HG03045 (cell line): ENCODE results near the gene DPP4.
"Not testable (repeated sequence)": the region's sequence is repeated elsewhere in the genome, so short reads cannot be mapped to it uniquely, and the experiment has no call there.

Experiments
- ATAC-seq: cut with Tn5 transposase; IDR thresholded peaks from one replicate; pipeline ENCODE4 v1.9.1; 2021; ENCODE audit warnings: mild to moderate bottlenecking, moderate library complexity; ENCODE audit not compliant: unreplicated experiment

DPP4 gene

DNA sequence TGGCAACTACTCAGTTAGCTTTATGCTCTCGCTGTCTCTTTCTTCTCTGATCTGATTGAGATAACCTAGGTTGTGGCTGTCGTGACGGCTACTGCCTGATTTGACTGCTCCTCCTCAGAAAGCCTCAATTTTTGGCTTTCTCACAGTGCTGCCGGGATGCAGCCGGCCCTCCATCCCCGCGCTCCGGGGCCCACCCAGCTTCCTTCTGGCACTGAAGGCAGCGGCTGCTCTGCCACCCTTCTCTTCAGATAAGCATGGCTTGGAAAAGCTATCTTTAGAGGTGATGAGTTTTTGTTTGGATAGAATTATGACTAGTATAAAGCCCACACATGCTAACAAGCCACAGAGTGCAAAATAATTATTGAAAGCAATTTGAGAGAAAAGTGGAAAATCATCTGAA lies 102.5 kb downstream of the DPP4 start:
- ATAC-seq = no peak

DNA sequence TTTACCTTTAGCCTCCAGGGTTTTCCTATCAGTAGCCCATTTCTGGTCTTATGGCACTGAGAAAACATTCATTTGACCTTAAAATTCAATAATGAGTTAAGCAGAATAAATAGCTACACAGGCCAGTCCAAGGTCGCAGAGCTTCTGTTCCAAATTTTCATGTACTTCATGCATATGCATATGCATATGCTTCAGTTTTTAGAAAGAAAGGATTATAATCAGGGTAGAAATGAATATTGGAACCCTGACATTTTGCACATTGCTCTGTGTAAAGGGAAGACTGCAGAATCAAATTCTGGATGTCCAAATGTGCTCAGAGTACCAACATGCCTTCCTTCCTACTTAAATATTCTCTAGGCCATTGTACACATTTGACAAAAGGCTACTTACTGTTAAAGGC lies 104.9 kb downstream of the DPP4 start:
- no peak for ATAC-seq

DNA sequence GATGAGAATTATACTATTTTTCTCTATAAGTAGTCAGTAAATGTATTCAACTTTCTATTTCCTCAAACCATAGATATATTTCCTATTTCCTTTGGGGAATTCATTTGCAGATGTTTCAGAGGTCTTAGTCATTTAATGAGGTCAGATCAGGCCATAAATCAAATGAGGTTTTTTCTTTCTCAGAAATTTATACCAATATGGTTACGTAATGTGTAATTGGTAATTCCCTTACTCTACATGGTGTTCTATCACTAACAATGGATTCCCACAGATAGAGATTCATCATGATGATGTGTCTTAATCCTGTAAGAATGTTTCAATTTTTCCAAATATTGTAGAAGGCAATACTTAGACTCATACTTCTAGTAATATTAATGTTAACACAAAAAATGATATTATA lies 108.0 kb downstream of the DPP4 start:
- no peak for ATAC-seq

DNA sequence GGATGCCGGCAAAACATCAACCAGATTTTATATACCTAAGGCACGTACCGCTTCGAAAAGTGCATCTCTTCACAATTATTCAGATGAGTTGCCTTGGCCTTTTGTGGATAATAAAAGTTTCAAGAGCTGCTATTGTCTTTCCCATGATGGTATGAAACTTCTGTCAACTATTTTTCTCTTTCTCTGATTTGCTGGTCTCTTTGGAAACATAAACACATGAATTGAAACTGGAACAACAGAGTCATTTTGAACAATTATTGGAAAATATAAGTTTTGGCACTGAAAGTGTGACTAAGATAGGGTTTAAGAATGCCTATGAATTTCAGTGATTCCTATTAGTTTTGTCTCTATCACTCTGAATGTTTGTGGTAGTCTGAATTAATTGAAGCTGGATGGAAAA lies 109.9 kb downstream of the DPP4 start:
- no peak for ATAC-seq

DNA sequence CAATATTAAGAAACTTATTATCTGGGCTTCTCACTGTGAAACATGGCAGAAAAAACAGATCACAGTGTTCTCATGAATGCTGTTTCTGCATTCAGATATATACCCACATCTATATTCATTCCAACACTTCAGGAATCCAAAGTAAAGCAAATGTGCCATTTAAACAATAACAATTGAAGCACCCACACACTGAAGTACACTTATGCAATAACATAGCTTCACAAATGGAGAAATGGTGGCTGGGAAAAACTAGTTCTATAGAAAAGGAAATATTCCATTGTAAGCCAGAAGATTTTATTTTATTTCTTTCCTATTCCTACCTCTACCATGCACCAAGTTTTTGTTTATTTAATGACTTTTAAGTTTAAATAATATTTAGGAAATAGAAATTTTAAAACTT lies 111.9 kb downstream of the DPP4 start:
- no peak for ATAC-seq

DNA sequence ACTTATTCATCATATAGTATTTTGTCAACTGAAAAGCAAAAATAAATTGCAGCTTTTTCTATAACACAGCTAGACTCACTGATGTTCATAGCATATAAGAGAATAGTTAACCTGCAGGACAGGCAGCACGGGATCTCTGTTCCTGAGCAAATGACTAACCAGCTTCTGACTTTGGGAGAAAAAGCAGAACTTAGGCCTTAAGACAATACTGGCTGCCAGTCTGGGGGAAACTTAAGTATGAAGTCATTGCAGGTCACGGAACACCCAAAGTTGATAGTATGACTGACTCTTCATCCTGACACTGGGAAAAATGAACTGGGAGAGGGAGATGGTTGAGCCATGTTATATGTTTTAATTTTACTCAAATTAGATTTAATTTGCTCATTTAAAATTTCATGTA lies 113.0 kb downstream of the DPP4 start:
- no peak for ATAC-seq

DNA sequence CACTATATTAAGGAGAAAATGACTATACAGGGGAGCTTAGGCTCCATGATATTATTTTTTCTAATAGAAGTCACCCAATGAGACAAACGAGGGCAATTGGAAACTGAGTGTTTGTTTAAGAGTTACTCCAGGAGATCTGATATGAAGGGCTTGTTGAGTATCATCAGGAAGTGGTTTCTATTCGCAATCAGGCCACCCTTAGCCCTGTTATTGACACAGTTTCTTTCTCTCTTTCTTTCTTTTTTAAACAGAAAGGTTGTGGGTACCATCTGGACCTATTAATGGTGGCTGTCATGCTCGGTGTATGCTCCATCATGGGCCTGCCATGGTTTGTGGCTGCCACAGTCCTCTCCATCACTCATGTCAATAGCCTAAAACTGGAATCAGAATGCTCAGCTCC lies 117.3 kb downstream of the DPP4 start:
- no peak for ATAC-seq

DNA sequence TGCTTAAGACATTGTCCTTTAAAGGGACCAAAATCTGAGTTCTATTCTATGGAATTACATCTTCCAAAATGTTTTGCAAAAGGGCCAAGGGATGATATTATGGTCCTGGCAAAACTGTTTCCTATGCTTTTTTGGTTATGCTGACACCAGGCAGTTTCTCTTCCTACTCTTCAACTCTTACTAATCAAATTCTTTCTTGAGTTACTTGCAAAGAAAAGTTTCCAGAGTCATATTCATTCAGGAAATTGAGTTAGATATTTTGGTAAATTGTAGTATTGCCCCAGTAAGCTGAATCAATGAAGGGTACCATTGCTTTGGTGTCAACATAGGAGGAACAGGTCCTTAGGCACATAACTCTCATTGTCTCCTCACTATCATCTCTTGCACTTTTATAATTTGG lies 118.8 kb downstream of the DPP4 start:
- ATAC-seq = no peak

DNA sequence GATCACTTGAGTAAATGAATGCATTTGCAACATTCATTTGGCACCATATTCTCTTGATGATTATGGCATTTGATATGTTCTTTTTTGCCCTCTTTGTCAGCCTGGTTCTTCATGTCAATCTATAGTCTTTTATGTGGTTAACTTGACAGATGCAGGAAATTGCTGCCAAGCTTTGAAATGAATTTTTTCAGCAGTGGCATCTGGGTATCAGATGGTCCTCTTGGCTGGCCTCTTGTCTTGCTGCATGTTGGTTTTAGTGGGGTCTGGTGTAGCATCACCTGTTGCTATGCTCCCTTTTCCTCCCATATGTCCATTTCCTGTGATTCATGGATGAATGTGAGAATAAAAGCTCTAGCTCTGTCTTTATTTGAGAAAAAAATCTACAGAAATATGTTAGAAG lies 119.9 kb downstream of the DPP4 start:
- ATAC-seq = no peak

DNA sequence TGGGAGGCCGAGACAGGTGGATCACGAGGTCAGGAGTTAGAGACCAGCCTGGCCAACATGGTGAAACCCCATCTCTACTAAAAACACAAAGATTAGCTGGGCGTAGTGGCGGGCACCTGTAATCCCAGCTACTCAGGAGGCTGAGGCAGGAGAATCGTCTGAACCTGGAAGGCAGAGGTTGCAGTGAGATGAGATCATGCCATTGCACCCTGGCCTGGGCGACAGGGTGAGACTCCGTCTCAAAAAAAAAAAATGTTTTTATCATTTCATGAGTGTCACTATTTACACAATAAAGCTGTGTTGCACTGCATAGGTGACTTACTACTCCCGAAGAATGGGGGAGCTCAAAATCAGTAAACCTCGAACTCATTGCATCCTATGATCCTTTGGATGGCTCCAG lies 120.6 kb downstream of the DPP4 start:
- not testable (repeated sequence) for ATAC-seq

DNA sequence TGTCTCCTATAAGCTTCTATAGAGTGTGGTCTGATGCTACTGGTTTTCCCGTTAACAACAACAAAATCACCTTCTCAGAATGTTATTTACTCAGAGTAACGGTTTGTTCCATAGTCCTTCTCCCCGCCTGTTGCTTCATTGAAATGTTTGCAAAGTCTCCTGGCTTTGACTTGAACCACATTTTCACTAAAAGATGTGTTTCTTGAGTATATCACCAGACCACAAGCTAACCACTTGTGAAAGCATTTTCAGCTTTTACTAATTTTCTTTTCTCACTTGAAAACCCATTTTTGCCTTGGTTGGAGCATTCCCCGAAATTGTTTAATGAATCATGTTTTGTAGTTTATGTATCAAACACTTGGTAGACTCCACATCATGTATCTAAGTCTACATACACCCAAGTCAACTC lies 121.2 kb downstream of the DPP4 start:
- ATAC-seq = no peak

DNA sequence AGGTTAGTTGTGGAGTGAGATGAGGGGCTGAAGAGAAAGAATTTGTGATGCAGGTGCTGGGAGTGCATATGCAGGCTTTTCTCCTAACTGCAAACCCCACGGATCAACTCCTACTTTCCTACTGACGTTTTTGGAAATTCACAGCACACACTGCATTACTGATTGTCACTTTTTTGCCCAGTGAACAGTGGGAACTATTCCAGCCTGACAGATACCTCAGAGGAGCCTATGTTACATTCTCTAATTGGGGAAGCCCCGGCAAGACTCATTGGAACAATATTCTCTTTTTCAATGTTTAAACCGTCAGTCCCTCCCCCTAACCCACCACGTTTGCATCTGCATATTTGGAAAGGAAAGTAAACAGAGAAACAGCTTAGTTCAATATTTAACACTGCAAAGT lies 126.2 kb downstream of the DPP4 start:
- ATAC-seq = no peak

DNA sequence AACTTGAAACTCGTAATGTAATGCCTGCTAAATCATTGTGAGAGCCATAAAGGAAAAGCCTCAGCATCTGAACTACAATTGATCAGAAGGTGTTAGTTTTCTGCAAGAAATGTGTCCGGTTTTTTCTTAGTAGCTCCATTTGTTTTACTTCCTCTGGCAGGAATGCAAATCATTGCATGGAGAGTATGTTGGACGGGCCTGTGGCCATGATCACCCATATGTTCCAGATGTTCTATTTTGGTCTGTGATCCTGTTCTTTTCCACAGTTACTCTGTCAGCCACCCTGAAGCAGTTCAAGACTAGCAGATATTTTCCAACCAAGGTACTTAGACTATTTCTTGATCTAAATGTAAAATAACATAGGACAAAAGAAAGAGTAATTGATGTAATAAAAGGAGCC lies 126.6 kb downstream of the DPP4 start:
- ATAC-seq = no peak

DNA sequence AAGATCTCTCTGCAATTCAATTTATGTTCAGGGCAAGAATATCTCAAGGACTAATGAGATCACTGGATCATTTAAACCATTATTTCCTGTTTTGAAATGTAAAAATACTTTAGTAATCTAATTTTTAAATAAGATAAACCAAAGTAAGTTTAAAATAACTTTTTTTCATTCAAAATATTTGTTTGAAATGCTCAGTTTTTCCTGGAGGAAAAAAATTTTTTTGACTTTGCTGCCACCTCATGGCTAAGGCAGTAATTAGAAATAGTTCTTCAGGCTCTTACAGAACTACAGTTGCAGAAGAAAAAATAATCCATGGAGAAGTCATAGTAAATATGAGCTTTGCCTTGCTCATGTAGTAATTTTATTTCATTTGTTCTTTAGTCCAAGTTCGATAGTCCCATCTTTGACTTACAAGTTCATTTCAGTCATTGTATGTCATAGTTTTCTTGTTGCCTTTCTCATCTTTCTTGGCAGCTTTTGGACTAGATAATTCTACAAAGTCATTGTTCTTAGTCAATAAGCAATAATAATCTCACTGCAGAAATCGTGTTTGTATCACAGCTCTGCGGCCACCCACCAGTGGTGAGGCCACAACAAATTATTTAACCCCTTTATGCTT lies 127.4 kb downstream of the DPP4 start:
- ATAC-seq = no peak

DNA sequence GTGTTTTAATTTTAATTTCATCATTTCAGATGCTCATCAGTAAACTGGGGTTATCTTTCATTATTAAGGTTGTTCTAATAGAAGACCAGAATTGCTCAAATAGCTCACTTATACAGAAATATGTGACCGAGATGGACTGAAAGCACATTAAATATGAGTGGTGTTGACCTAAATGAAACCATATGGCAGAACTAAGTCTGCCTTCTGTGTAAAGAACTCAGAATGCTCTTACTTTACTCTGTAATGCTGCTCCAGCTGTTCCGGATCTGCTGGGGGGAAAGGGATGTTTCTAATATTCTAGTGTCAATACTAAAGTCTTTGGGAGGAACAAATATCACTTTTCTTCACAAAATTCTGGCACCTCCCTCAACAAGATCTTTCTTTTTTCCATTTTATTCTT lies 131.0 kb downstream of the DPP4 start:
- ATAC-seq = no peak
